Right lobe of liver (tissue), 6 donors: ENCODE results near the gene AGA. TPM values are rescaled to one million over a fixed set of nuclear protein-coding genes. Genes with fewer than 3 reads are reported as not detected.

Source experiments
- ATAC-seq, 4 donors: fragments of 200-7000 bp; cut with Tn5 transposase; one replicate each; pipeline ENCODE4 v1.9.1; 2020; ENCODE audit warnings: mild to moderate bottlenecking in 4 of 4, moderate library complexity in 4 of 4
- DNase-seq, 3 donors: peaks; one replicate each; pipeline ENCODE4 v3.0.0-alpha.2; 2020
- H3K27ac ChIP-seq, 3 donors: fragments of 200-600 bp; one replicate each; pipeline ENCODE4 v1.8.0; 2022
- H3K27me3 ChIP-seq, 2 donors: fragments of 200-600 bp; one replicate each; pipeline ENCODE4 v1.8.0; 2022
- H3K36me3 ChIP-seq, 4 donors: fragments of 200-600 bp; sonication (generic) in 1 of 4; one replicate each; pipeline versions ENCODE4 v1.5.1 to v1.8.0; 2017 to 2022; ENCODE audit warnings: control low read depth in 1 of 4
- H3K4me1 ChIP-seq, 4 donors: fragments of 200-600 bp; sonication (generic) in 1 of 4; one replicate each; pipeline versions ENCODE4 v1.5.1 to v1.8.0; 2017 to 2022; ENCODE audit warnings: control low read depth in 1 of 4
- H3K4me3 ChIP-seq, 3 donors: fragments of 200-600 bp; one replicate each; pipeline ENCODE4 v1.8.0; 2022
- H3K9me3 ChIP-seq, 4 donors: fragments of 200-600 bp; sonication (generic) in 1 of 4; one replicate each; pipeline versions ENCODE4 v1.5.1 to v1.8.0; 2017 to 2022; ENCODE audit warnings: control low read depth in 1 of 4
- POLR2A ChIP-seq: fragments of 450-650 bp; IDR thresholded peaks from one replicate; pipeline ENCODE4 v1.6.1; 2017; ENCODE audit warnings: antibody characterized with exemption, mild to moderate bottlenecking
- WGBS: methylation state at CpG from one replicate; pipeline ENCODE4 v1.1.6; 2018; ENCODE audit warnings: low coverage, low lambda C conversion rate; ENCODE audit not compliant: insufficient coverage; ENCODE audit errors: missing lambda C conversion rate; 5-methylcytosine and 5-hydroxymethylcytosine counted together
- intact Hi-C, 2 donors: fragments of 100-400 bp; cut with DNase I; formaldehyde crosslinking; loops; one replicate each; pipeline versions ENCODE4 v1.11.2 to v1.14.1; 2022
- total RNA-seq, 6 experiments: library from RNA; depleted of rRNA in 2 of 6; stranded (reverse); fragments of >200 nt in 2 of 6; fragmentation: NEBNext Ultra II Directional in 3 of 6; extraction: Animal tissue kit (Norgen Biotek cat#: 25700) in 3 of 6; gene quantifications; one replicate each; pipeline versions ENCODE4 v1.1.0 to v1.2.4, GENCODE V29; 2016 to 2023
- TF ChIP-seq, protein P1 (sequence below), 4 donors: fragments of 200-600 bp in 3 of 4; fragments of 450-650 bp in 1 of 4; IDR thresholded peaks; one replicate each; pipeline versions ENCODE4 v1.5.1 to v1.8.0; 2016 to 2022; ENCODE audit warnings: antibody characterized with exemption in 4 of 4, mild to moderate bottlenecking in 2 of 4
- donor health status: DM: no; HTN: yes; CAD: no.
- donor health status: DM: no; HTN: no; CAD: no.
- donor health status: DM: no; HTN: no; CAD: no.
- donor health status: DM: no; HTN: yes; CAD: no.
- donor health status: DM: no; HTN: yes; CAD: no.

Gene AGA
- total RNA-seq, 6 experiments from 2014 or later = 15.9 to 26.8 (median 21.5) TPM

DNA sequence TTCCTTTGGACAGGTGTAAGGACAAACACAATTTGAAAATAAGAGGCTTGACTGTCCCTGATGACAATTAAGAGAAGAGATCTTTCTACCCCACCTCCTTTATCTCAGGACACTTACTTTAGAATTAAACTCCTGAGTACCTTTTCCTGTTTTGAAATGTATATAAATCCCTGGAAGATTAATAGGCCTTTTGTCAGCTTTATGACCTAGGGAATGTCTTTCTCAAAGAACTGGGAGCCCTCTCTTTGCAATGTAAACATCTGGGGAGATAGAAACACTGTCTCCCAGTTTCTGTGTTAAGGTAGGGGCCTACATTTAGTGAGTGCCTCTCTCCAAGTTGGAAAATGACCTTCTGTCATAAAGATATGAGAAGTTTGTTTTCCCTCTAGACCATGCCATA lies 31.7 kb downstream of the AGA start:
- peak overlapping the region in 1 of 3 donors; percentile 51 for H3K27ac ChIP-seq
- no peaks in the 10 kb centered on the region for H3K27me3 ChIP-seq
- H3K36me3 ChIP-seq = no peaks in the 10 kb centered on the region
- H3K9me3 ChIP-seq = no peaks in the 10 kb centered on the region
- DNase-seq (no peak), ATAC-seq (no peak)
- H3K4me1 ChIP-seq = peaks cover 0 to 34% (median 11%) of the 10 kb centered on the region in 4 donors
- intact Hi-C loops = no loop called here
- TF ChIP-seq, protein P1, sequence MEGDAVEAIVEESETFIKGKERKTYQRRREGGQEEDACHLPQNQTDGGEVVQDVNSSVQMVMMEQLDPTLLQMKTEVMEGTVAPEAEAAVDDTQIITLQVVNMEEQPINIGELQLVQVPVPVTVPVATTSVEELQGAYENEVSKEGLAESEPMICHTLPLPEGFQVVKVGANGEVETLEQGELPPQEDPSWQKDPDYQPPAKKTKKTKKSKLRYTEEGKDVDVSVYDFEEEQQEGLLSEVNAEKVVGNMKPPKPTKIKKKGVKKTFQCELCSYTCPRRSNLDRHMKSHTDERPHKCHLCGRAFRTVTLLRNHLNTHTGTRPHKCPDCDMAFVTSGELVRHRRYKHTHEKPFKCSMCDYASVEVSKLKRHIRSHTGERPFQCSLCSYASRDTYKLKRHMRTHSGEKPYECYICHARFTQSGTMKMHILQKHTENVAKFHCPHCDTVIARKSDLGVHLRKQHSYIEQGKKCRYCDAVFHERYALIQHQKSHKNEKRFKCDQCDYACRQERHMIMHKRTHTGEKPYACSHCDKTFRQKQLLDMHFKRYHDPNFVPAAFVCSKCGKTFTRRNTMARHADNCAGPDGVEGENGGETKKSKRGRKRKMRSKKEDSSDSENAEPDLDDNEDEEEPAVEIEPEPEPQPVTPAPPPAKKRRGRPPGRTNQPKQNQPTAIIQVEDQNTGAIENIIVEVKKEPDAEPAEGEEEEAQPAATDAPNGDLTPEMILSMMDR (IDR thresholded peaks at IDR 0.05) = no peak
- TF ChIP-seq POLR2A = no peak
- H3K4me3 ChIP-seq = no peak overlapping the region

DNA sequence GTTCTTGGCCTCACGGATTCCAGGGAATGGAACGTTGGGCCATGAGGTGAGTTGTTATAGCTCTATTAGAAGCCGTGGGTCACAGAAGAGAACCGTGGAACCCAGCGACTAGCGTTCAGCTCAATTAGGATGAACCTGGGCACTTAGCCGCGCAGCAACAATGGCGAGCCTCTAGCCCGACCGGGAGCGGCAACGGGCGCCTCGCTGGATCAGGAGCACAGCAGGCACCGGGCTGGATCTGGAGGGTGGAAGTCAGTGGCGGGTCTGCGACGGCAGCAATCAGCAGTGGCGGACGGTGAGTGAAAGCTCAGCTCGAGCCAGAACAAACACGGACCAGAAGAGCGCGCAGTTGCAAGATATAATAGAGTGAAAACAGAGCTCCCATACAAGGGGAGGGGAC lies 34.2 kb downstream of the AGA start:
- intact Hi-C loops = no loop called here
- Histone ChIP-seq H3K27ac (no peak overlapping the region), H3K4me3 (no peak overlapping the region), H3K9me3 (no peaks in the 10 kb centered on the region), H3K4me1 (peaks cover 0 to 21% (median 8%) of the 10 kb centered on the region in 4 donors), H3K27me3 (no peaks in the 10 kb centered on the region), H3K36me3 (no peaks in the 10 kb centered on the region)
- TF ChIP-seq POLR2A = no peak
- TF ChIP-seq, protein P1 (IDR thresholded peaks at IDR 0.05) = no peak
- DNase-seq (no peak), ATAC-seq (no peak)
- 96% methylated on average over 9 of the region's 25 CpGs for WGBS

DNA sequence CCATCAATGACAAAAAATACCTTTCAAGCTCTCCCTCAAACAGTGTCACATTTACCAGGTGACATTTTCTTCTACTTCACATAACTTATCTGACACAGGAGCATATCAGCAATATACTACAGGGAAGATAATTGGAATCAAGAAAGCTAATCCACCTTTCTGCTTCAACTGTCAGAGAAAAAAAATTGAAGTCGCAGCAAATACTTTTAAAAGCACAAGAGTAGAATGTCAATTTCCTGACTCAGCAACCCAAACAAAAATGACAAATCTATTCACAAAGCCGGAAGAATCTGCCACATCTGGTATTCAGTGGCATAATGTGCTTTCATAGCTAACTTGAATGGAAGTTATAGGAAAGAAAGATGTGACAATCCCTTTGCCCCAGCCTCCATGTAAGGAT lies 36.7 kb downstream of the AGA start:
- Histone ChIP-seq H3K4me1 (no peaks in the 10 kb centered on the region), H3K27ac (no peak overlapping the region), H3K9me3 (no peaks in the 10 kb centered on the region), H3K27me3 (no peaks in the 10 kb centered on the region), H3K4me3 (no peak overlapping the region), H3K36me3 (no peaks in the 10 kb centered on the region)
- no peak for ATAC-seq
- TF ChIP-seq, protein P1 (IDR thresholded peaks at IDR 0.05) = no peak
- no peak for TF ChIP-seq POLR2A
- intact Hi-C loops = no loop called here
- WGBS = 52% methylated on average over 2 of the region's 2 CpGs
- DNase-seq = no peak

DNA sequence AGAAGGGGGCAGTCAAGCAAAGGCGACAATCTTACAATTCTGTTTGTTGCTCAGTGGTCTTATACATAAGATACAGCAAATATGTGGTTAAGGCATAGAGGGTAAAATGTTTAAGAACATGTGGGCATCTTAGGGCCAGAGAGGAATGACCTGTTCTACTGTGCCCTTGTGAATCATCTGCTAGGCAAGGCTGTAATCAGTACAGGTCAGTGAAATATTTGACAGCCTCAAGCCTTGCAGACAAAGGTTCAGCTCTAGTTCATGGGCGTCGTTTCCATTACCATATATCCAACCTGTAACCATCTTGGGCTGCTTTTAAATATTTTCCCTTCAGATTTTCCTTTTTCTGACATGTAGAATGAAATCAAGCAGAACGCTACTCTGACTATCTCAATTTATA lies 37.3 kb downstream of the AGA start:
- Histone ChIP-seq H3K4me3 (no peak overlapping the region), H3K4me1 (no peaks in the 10 kb centered on the region), H3K27ac (no peak overlapping the region), H3K27me3 (no peaks in the 10 kb centered on the region), H3K36me3 (no peaks in the 10 kb centered on the region), H3K9me3 (no peaks in the 10 kb centered on the region)
- DNase-seq (no peak), ATAC-seq (peak in 2 of 4 donors; percentile 50 to 78)
- WGBS = 69% methylated on average over 4 of the region's 4 CpGs
- TF ChIP-seq, protein P1 (IDR thresholded peaks at IDR 0.05) = no peak
- no peak for TF ChIP-seq POLR2A
- intact Hi-C loops = no loop called here

DNA sequence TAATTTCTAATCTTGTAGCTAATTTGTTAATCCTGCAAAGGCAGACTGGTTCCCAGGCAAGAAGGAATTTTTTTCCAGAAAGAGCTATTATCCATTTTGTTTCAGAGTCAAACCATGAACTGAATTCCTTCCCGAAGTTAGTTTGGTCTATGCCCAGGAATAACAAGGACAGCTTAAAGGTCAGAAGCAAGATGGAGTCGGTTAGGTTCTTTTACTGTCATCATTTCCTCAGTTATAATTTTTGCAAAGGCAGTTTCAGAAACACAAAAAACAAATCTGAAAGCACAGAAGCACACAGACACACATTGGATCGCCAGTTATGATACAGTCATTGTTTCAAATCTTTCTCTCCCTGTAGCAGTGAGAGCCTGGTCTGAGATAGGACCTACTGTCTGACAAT lies 37.9 kb downstream of the AGA start:
- no peaks in the 10 kb centered on the region for H3K27me3 ChIP-seq
- 77% methylated on average over 3 of the region's 3 CpGs for WGBS
- H3K4me1 ChIP-seq = no peaks in the 10 kb centered on the region
- H3K36me3 ChIP-seq = no peaks in the 10 kb centered on the region
- H3K4me3 ChIP-seq = no peak overlapping the region
- H3K9me3 ChIP-seq = no peaks in the 10 kb centered on the region
- no peak overlapping the region for H3K27ac ChIP-seq
- no peak for ATAC-seq
- no peak for DNase-seq
- TF ChIP-seq, protein P1 (IDR thresholded peaks at IDR 0.05) = no peak
- intact Hi-C loops = no loop called here
